OCI-LY1 (cell line): ENCODE data around the gene SERPINA4.

Experiments used
- EZH2 ChIP-seq: fragments of 200-600 bp; sonication (generic), shearing (Covaris generic); IDR thresholded peaks from 2 replicates; pipeline ENCODE4 v1.8.0; 2017; ENCODE audit warnings: borderline replicate concordance, mixed run types, mild to moderate bottlenecking, antibody characterized with exemption, low read length, moderate library complexity, mixed read lengths
- TF ChIP-seq, protein P1 (sequence below): fragments of 200-600 bp; sonication (generic), shearing (Covaris generic); IDR thresholded peaks from 2 replicates; pipeline ENCODE4 v1.5.1; 2017; ENCODE audit warnings: mild to moderate bottlenecking, antibody characterized with exemption, low read length, moderate library complexity, mixed read lengths

DNA sequence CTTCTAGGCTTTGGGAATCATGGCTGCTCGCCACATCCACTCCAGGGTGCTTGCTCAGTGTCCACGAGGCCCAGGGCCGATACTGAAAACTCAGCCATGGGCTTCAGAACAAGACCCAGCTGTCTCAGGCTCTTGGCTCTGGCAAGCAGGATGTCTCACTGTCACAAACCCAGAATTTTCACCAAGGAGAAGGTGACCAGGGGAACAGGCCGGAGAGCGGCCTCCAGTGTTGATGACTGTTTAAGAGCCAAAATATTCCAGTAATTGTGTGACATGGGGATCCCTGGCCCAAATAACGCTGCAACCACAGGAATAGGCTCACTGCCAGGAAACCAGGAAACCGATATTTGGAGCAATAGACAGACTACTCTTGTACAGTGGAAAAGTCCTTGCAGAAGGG, 10.2 kb downstream of the SERPINA4 start:
- TF ChIP-seq, protein P1, sequence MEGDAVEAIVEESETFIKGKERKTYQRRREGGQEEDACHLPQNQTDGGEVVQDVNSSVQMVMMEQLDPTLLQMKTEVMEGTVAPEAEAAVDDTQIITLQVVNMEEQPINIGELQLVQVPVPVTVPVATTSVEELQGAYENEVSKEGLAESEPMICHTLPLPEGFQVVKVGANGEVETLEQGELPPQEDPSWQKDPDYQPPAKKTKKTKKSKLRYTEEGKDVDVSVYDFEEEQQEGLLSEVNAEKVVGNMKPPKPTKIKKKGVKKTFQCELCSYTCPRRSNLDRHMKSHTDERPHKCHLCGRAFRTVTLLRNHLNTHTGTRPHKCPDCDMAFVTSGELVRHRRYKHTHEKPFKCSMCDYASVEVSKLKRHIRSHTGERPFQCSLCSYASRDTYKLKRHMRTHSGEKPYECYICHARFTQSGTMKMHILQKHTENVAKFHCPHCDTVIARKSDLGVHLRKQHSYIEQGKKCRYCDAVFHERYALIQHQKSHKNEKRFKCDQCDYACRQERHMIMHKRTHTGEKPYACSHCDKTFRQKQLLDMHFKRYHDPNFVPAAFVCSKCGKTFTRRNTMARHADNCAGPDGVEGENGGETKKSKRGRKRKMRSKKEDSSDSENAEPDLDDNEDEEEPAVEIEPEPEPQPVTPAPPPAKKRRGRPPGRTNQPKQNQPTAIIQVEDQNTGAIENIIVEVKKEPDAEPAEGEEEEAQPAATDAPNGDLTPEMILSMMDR, result no peak
- TF ChIP-seq EZH2, result no peak
